Stimulated activated CD4-positive, alpha-beta T cell treated with anti-CD3 and anti-CD28 coated beads, TNF-alpha, amount 100 ng/mL, for 48 hours (primary cell): ENCODE results near the gene ATAD1.

Source experiments
- DNase-seq, 3 donors: peaks; one replicate each; pipeline ENCODE4 v3.0.0-alpha.2; 2020; ENCODE audit warnings: low read depth in 3 of 3

The ATAD1 gene

DNA sequence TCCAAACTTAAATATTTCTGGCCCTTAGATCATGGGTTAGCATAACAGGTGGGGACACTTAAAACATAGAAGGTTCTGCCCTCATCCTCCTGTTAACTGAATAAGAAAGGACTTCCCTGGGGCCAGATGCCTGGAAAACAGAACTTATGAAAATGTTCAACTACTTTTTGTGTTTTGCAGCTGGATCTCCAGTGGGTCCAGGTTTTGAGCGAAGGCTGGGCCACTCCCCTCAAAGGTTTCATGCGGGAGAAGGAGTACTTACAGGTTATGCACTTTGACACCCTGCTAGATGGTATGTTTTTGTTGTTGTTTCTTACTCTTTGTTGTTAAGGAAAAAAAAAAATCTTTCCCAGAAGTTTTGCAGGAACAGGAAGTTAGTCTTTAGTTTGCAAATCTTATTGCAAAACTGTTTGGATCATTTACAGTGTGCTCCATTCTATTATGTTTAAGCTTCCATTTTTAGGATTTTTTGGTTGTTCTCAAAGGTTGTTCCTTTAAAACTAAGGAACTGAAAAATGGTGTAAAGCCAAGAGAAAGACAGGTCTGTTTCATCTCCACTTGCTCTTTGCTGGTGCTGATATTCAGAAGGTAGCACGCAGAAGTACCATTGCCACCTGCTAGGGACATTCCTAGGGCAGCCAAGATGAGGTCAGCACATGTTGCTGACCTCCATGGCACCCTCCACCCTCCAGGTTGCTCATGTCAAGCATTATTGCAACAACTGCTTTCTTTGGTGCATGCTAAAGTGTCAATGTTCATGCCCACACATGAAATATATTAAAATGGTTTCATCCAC is 102.3 kb downstream of the ATAD1 start:
- no peak for DNase-seq

DNA sequence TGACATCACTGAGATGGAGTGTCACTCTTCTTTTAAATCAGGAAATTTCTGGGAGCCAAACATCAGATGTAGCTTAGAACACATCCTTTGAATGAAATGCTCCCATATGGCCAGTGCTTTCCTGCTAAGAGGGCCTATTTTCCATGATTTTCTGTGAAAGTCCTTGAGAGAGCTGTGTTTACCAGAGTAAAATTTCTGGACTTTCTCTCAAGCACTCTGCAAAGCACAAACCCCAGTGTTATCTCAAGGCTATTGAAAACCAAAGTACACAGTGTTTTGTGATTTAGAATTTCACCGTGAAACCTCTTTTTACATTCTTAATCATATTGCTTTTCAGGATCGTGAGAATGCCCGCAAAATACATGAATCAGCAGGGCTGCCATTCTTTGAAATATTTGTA is 104.3 kb downstream of the ATAD1 start:
- no peak for DNase-seq

DNA sequence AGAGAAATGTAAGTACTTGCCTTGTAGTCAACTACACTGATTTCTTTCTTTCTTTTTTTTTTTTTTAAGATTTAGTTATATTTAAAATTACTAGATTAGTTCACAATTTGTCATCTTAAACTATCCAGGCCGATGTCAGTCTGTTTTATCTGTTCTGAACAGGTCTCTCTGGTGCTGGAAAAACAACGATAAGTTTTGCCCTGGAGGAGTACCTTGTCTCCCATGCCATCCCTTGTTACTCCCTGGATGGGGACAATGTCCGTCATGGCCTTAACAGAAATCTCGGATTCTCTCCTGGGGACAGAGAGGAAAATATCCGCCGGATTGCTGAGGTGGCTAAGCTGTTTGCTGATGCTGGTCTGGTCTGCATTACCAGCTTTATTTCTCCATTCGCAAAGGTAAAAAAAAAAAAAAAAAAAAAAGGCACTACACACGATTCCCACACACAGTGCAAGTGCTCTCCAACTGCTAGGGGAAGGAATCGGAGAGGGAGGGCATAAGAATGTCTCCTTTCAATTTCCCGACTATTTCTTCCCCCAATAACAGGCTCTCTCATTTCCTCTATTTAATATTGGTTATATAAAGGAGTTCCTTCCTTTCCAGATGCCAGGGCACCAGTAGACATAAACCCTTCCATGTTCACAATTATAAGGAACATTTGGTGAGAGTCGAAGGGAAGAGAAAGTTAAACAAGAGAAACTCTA is 105.0 kb downstream of the ATAD1 start:
- no peak for DNase-seq

DNA sequence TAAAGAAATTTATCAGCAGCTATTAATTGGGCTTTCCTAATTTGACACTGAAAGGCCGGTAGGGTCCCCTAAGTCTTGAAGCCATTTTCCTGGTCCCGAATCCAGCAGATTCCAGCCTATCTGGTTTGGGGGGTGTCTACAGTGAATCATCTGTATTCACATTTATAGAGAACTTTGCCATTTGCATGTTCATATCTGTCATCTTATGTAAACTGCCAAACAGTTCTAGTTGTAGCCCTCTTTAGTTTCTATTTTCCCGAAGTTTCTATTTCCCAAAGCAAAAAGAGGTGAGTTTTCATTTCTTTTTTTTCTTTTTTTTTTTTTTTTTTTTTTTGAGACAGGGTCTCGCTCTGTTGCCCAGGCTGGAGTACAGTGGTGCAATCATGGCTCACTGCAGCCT is 110.8 kb downstream of the ATAD1 start:
- no peak for DNase-seq

DNA sequence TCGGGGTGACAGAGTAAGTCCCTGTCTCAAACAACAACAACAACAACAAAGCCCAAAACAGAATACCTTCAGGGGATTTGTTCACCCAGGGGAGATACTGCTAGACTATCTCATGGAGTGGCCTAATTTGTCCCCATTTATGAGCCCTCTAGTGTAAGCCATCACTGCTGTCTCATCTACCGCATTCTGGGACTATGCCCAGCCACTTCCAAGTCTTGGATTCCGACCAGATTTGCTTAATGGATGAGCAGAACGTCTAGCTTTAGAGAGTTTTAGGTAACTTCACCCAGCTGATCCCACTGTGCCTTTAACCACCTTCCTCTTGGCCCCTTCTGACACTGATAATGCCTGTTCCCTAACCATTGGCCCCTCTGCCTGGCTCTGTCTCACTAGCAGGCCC is 111.3 kb downstream of the ATAD1 start:
- no peak for DNase-seq

DNA sequence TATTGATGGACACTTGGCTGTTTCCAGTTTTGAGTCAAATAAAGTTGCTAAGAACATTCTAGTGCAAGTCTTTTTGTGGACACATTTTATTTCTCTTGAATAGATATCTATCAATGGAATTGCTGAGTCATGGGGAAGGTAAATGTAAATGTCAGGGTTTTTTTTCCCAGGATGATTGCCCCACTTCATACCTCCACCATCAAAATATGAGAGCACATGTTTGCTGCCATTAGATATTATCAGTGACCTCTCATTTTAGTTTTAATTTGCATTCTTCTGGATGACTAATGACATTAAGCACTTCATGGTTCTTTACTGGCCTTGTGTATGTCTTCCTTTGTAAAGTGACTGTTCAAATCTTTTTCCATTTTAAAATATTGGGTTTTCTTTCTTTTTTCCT is 112.7 kb downstream of the ATAD1 start:
- no peak for DNase-seq

DNA sequence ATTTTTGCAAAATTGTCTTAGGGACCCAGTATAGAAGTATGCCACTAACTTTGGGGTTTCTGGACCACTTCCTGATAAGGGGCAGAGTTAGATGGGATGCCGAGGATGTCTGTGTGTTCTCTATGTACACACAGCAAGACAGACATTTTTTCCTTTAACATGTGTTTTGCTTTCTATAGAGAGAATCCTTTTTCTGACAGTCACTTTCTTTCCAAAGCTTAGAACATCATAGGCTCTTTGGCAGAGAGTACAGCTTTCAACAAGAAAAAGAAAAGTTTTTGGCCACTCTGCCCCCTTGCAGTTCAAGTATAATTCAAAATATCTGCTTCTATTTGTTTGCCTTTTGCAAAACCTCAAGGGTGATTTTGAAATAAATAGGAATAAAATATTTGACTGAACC is 114.3 kb downstream of the ATAD1 start:
- DNase-seq, result no peak

DNA sequence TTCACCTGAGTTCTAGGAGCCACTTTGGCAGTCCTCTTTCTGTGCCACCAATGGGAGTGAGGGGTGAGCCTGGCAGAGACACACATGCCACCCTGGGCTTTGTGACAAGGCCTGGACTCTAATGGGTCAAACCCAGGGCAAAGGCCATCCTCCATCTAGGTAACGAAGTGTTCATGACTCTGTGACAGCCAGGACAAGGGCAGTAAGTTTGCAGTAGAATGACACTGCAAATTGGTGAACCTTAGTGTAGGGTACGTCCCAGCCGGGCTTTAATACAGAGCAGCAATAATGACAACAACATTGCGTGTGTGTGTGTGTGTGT is 115.1 kb downstream of the ATAD1 start:
- no peak for DNase-seq

DNA sequence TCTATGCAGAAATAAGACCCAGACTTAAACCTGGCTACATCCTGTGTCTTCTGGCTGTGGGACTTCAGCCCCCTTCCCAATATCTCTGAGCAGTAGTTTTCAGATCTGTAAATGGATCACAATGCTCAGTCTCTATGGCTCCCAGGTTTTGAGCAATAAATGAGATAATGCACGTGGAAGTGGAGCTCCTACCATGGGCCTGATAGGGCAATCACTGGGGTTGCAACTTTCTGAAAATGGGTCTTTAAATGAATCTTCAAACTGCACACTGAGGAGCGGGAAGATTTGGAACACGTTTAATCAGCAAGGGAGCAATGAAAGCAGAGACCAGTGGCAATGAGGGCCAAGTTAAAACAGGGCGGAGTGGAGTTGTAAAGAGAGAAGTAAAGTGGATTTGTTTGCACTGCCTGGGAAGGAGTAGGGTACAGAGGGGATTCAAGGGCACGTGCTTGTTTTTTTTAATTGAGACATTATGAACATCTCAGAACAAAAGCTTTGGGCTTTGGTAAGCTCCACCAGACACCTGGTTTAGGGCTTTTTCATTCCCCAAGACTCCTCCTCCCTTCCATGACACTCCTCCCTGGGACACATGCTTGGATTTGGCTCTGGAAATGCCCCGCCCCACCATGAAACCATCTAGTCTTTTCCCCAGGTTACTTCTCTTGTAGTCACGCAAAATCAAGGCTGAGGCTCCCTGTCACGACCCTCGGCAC is 115.6 kb downstream of the ATAD1 start:
- no peak for DNase-seq
